ENCODE data around the gene CYB5R2. TPM values are rescaled to one million over a fixed set of nuclear protein-coding genes. Genes with fewer than 3 reads are reported as not detected.

CYB5R2 gene
- total and polyA plus RNA-seq, 5 experiments from 2014 or later = 0.02 to 0.10 TPM; not detected in 3

- no peak for ATAC-seq
- H3K4me3 Mint-ChIP-seq = no peak overlapping the region
- no peaks in the 10 kb centered on the region for H3K4me1 Mint-ChIP-seq
- no peak for DNase-seq
- H3K36me3 Mint-ChIP-seq = peaks cover 0 to 41% (median 6%) of the 10 kb centered on the region in 3 donors
- POLR2A ChIA-PET = no interaction called here
- H3K27me3 Mint-ChIP-seq = no peaks in the 10 kb centered on the region
- no peaks in the 10 kb centered on the region for H3K9me3 Mint-ChIP-seq
- H3K27ac Mint-ChIP-seq = no peak overlapping the region
Observed at GRCh38 chr11:7621554-7621953, 51.7 kb downstream of the CYB5R2 start.

GRCh38 chr11:7621090-7621489 is 52.2 kb downstream of the CYB5R2 start:
- POLR2A ChIA-PET = no interaction called here
- ATAC-seq (no peak), DNase-seq (no peak)
- H3K27me3 Mint-ChIP-seq = no peaks in the 10 kb centered on the region
- peaks cover 0 to 41% (median 6%) of the 10 kb centered on the region in 3 donors for H3K36me3 Mint-ChIP-seq
- H3K4me1 Mint-ChIP-seq = no peaks in the 10 kb centered on the region
- peak overlapping the region in 1 of 10 donors; percentile 43 for H3K27ac Mint-ChIP-seq
- H3K4me3 Mint-ChIP-seq = no peak overlapping the region
- no peaks in the 10 kb centered on the region for H3K9me3 Mint-ChIP-seq

- H3K27me3 Mint-ChIP-seq = no peaks in the 10 kb centered on the region
- no peak overlapping the region for H3K4me3 Mint-ChIP-seq
- DNase-seq = no peak
- POLR2A ChIA-PET = interaction anchor here (0.5 kb wide), 1 partner anchor 1320 kb away, joined by 5 read pairs; no protein-coding TSS in a partner anchor
- peak overlapping the region in 1 of 10 donors; percentile 70 for H3K27ac Mint-ChIP-seq
- H3K4me1 Mint-ChIP-seq = no peaks in the 10 kb centered on the region
- no peak for ATAC-seq
- H3K9me3 Mint-ChIP-seq = no peaks in the 10 kb centered on the region
- H3K36me3 Mint-ChIP-seq = peaks cover 0 to 42% (median 6%) of the 10 kb centered on the region in 3 donors
Observed at GRCh38 chr11:7619322-7619721, 54.0 kb downstream of the CYB5R2 start.

GRCh38 chr11:7617032-7617431 is 56.3 kb downstream of the CYB5R2 start:
- DNase-seq (no peak), ATAC-seq (no peak)
- peaks cover 0 to 2% (median 0%) of the 10 kb centered on the region in 4 donors for H3K4me1 Mint-ChIP-seq
- H3K9me3 Mint-ChIP-seq = no peaks in the 10 kb centered on the region
- H3K27me3 Mint-ChIP-seq = no peaks in the 10 kb centered on the region
- H3K4me3 Mint-ChIP-seq = no peak overlapping the region
- no peak overlapping the region for H3K27ac Mint-ChIP-seq
- H3K36me3 Mint-ChIP-seq = peaks cover 0 to 53% (median 6%) of the 10 kb centered on the region in 3 donors
- POLR2A ChIA-PET = no interaction called here

Other genes starting within 250 kb of the CYB5R2 start
- gene OLFML1, start 188.0 kb downstream of the CYB5R2 start, total RNA-seq = not detected
- under 1 TPM in 2 of 3 donors, not detected in 1; 0.15 to 0.22 TPM for gene OLFML1, start 188.0 kb downstream of the CYB5R2 start, polyA plus RNA-seq
- gene PPFIBP2, start 159.5 kb downstream of the CYB5R2 start, total RNA-seq = 10 to 100 TPM; 82.6 to 88.0 TPM
- gene PPFIBP2, start 159.5 kb downstream of the CYB5R2 start, polyA plus RNA-seq = 10 to 100 TPM in 1 of 3 donors, 1 to 10 TPM in 2; 2.6 to 32.2 (median 5.6) TPM
- gene OVCH2, start 33.0 kb upstream of the CYB5R2 start, total RNA-seq = not detected
- not detected for gene OVCH2, start 33.0 kb upstream of the CYB5R2 start, polyA plus RNA-seq
- gene OR5P2, start 123.4 kb upstream of the CYB5R2 start, total RNA-seq = not detected
- not detected for gene OR5P2, start 123.4 kb upstream of the CYB5R2 start, polyA plus RNA-seq
- gene OR5P3, start 157.3 kb upstream of the CYB5R2 start, total RNA-seq = not detected
- not detected for gene OR5P3, start 157.3 kb upstream of the CYB5R2 start, polyA plus RNA-seq

Measured in naive thymus-derived CD8-positive, alpha-beta T cell (primary cell).